Measurements from ENCODE around the gene LYPD3.
A peak's percentile ranks its signal among the peaks of the same experiment; 100 is the strongest.

The LYPD3 gene

DNA sequence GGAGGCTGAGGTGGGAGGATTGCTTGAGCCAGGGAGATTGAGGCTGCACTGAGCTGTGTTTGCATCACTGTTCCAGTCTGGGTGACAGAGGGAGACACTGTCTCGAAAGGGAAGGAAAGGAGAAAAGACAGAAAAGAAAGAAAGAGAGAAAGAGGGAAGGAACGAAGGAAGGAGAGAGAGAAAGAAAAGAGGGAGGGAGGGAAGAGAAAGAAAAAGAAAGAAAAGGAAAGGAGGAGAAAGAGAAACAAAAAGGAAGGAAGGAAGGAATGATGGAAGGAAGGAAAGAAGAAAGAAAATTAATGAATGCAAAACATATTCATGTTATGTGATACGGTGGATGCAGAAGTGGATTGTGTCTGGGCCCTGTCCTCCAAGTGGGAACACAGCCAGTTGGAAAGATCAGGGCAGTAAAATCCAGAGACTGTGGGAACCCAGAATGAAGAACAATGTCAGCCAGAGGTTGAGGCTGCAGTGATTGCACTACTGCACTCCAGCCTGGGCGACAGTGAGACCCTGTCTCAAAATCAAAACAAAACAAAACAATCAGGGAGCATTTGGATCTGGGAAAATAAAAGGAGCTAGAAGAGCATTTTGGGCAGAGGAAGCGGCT lies 32.9 kb upstream of the LYPD3 start:
- Histone ChIP-seq H3K9me3 (ENCODE audit: control extremely low read depth in 1 of 5, control insufficient read depth in 4 of 5, insufficient read depth in 2 of 5, low read depth in 1 of 5, low read length in 4 of 5) (no peaks in the 10 kb centered on the region), H3K36me3 (ENCODE audit: control insufficient read depth in 4 of 4, insufficient read depth in 4 of 4, low read length in 3 of 4) (peaks cover 0 to 37% (median 11%) of the 10 kb centered on the region in 4 experiments), H3K27me3 (replicated peaks in 2 of 5; ENCODE audit: control insufficient read depth in 4 of 5, insufficient read depth in 5 of 5, low read length in 4 of 5) (no peaks in the 10 kb centered on the region), H3K4me1 (ENCODE audit: control extremely low read depth in 1 of 4, control insufficient read depth in 4 of 4, insufficient read depth in 4 of 4, low read length in 3 of 4) (peaks cover 0 to 8% (median 5%) of the 10 kb centered on the region in 4 experiments), H3K4me3 (ENCODE audit: control insufficient read depth in 1 of 7, extremely low read depth in 1 of 7, insufficient read depth in 4 of 7, low read depth in 2 of 7, low read length in 6 of 7) (no peak overlapping the region), H3K27ac (ENCODE audit: insufficient read depth in 1 of 2, low read depth in 1 of 2, low read length in 2 of 2, poor library complexity in 1 of 2, severe bottlenecking in 2 of 2) (no peak overlapping the region)
- CTCF ChIA-PET: interaction anchor here (0.7 to 1.6 kb wide), 4 partner anchors 9 to 52 kb away, joined by 3 to 4 read pairs (median 4); no protein-coding TSS in a partner anchor
- WGBS (ENCODE audit: insufficient coverage): 95% methylated on average over 4 of the region's 5 CpGs
- no peak for DNase-seq
- POLR2A ChIA-PET: no interaction called here

DNA sequence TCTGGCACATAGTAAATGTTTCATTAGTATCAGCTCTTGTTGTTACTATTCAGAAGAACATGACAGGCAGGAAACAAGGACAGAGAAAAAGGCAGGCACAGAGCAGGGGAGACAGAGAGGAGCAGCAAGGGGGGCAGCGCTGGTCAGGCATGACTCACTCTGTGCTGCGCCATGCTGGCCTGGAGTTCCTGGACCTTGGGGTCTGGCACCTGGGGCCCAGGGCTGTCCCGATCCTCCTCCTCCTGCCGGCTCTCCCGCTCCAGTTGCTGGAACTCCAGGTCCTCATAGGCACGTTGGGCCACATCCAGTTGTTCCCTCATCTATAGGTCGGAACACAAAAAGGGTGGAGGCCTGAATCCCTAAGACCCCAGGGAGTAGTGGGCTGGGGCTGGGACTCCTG lies 31.6 kb upstream of the LYPD3 start:
- Histone ChIP-seq H3K4me1 (ENCODE audit: control extremely low read depth in 1 of 4, control insufficient read depth in 4 of 4, insufficient read depth in 4 of 4, low read length in 3 of 4) (no peaks in the 10 kb centered on the region), H3K36me3 (ENCODE audit: control insufficient read depth in 4 of 4, insufficient read depth in 4 of 4, low read length in 3 of 4) (peaks cover 0 to 38% (median 11%) of the 10 kb centered on the region in 4 experiments), H3K27me3 (replicated peaks in 2 of 5; ENCODE audit: control insufficient read depth in 4 of 5, insufficient read depth in 5 of 5, low read length in 4 of 5) (no peaks in the 10 kb centered on the region), H3K4me3 (ENCODE audit: control insufficient read depth in 1 of 7, extremely low read depth in 1 of 7, insufficient read depth in 4 of 7, low read depth in 2 of 7, low read length in 6 of 7) (no peak overlapping the region), H3K27ac (ENCODE audit: insufficient read depth in 1 of 2, low read depth in 1 of 2, low read length in 2 of 2, poor library complexity in 1 of 2, severe bottlenecking in 2 of 2) (no peak overlapping the region), H3K9me3 (ENCODE audit: control extremely low read depth in 1 of 5, control insufficient read depth in 4 of 5, insufficient read depth in 2 of 5, low read depth in 1 of 5, low read length in 4 of 5) (no peaks in the 10 kb centered on the region)
- WGBS (ENCODE audit: insufficient coverage): 95% methylated on average over 7 of the region's 7 CpGs
- no peak for DNase-seq
- POLR2A ChIA-PET: no interaction called here
- CTCF ChIA-PET: interaction anchor here (0.6 to 1.9 kb wide), 3 partner anchors 34 to 1057 kb away, joined by 3 to 4 read pairs (median 3); no protein-coding TSS in a partner anchor

DNA sequence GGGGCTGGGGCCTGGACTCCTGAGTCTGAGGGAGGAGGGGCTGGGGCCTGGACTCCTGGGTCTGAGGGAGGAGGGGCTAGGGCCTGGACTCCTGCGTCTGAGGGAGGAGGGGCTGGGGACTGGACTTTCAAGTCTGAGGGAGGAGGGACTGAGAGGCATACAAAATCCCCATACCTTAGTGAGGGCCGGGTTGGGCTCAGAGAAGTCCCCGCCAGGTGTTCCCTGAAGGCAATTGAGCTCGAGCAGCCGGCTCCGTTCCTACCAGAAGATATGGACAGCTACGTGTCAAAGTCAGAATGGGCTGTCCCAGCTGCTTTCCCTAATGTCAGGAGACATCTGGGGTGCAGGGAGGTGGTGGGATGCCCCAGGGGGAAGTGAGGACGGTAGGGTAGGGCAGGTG lies 29.7 kb upstream of the LYPD3 start:
- no peak for DNase-seq
- no peaks in the 10 kb centered on the region for H3K4me1 ChIP-seq (ENCODE audit: control extremely low read depth in 1 of 4, control insufficient read depth in 4 of 4, insufficient read depth in 4 of 4, low read length in 3 of 4)
- H3K4me3 ChIP-seq (ENCODE audit: control insufficient read depth in 1 of 7, extremely low read depth in 1 of 7, insufficient read depth in 4 of 7, low read depth in 2 of 7, low read length in 6 of 7): no peak overlapping the region
- WGBS (ENCODE audit: insufficient coverage): 96% methylated on average over 6 of the region's 8 CpGs
- no peaks in the 10 kb centered on the region for H3K27me3 ChIP-seq (replicated peaks in 2 of 5; ENCODE audit: control insufficient read depth in 4 of 5, insufficient read depth in 5 of 5, low read length in 4 of 5)
- ChIA-PET POLR2A (no interaction called here), CTCF (interaction anchor here (0.7 to 1.4 kb wide), 4 partner anchors 15 to 60 kb away, joined by 3 to 4 read pairs (median 3); no protein-coding TSS in a partner anchor)
- H3K9me3 ChIP-seq (ENCODE audit: control extremely low read depth in 1 of 5, control insufficient read depth in 4 of 5, insufficient read depth in 2 of 5, low read depth in 1 of 5, low read length in 4 of 5): no peaks in the 10 kb centered on the region
- H3K27ac ChIP-seq (ENCODE audit: insufficient read depth in 1 of 2, low read depth in 1 of 2, low read length in 2 of 2, poor library complexity in 1 of 2, severe bottlenecking in 2 of 2): no peak overlapping the region
- peaks cover 0 to 35% (median 10%) of the 10 kb centered on the region in 4 experiments for H3K36me3 ChIP-seq (ENCODE audit: control insufficient read depth in 4 of 4, insufficient read depth in 4 of 4, low read length in 3 of 4)

DNA sequence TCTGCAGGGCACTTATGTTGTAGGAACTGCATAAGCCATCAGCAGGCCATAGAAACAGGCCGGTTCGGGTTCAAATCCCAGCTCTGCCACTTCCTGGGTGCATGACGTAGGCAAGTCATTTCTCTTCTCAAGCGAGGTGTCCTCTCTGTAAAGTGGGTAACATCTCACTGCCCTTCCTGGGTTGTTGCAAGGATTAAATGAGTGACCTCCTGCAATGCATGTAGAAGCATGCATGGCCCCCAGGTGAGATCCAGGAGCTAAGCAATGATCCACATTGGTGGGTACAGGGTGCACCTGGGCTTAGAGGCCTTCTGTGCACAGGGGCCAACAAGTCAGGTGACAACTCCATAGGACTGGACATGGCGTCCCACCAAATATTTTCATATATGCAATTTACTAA lies 25.4 kb upstream of the LYPD3 start:
- CTCF ChIA-PET: interaction anchor here (2.9 kb wide), 1 partner anchor 44 kb away, joined by 12 read pairs; no protein-coding TSS in a partner anchor
- Histone ChIP-seq H3K4me1 (ENCODE audit: control extremely low read depth in 1 of 4, control insufficient read depth in 4 of 4, insufficient read depth in 4 of 4, low read length in 3 of 4) (peaks cover 5 to 32% (median 26%) of the 10 kb centered on the region in 4 experiments), H3K27ac (ENCODE audit: insufficient read depth in 1 of 2, low read depth in 1 of 2, low read length in 2 of 2, poor library complexity in 1 of 2, severe bottlenecking in 2 of 2) (no peak overlapping the region), H3K36me3 (ENCODE audit: control insufficient read depth in 4 of 4, insufficient read depth in 4 of 4, low read length in 3 of 4) (peaks cover 0 to 16% (median 3%) of the 10 kb centered on the region in 4 experiments), H3K4me3 (ENCODE audit: control insufficient read depth in 1 of 7, extremely low read depth in 1 of 7, insufficient read depth in 4 of 7, low read depth in 2 of 7, low read length in 6 of 7) (no peak overlapping the region), H3K9me3 (ENCODE audit: control extremely low read depth in 1 of 5, control insufficient read depth in 4 of 5, insufficient read depth in 2 of 5, low read depth in 1 of 5, low read length in 4 of 5) (no peaks in the 10 kb centered on the region), H3K27me3 (replicated peaks in 2 of 5; ENCODE audit: control insufficient read depth in 4 of 5, insufficient read depth in 5 of 5, low read length in 4 of 5) (no peaks in the 10 kb centered on the region)
- POLR2A ChIA-PET: no interaction called here
- WGBS (ENCODE audit: insufficient coverage): 100% methylated on average over 4 of the region's 5 CpGs
- no peak for DNase-seq

DNA sequence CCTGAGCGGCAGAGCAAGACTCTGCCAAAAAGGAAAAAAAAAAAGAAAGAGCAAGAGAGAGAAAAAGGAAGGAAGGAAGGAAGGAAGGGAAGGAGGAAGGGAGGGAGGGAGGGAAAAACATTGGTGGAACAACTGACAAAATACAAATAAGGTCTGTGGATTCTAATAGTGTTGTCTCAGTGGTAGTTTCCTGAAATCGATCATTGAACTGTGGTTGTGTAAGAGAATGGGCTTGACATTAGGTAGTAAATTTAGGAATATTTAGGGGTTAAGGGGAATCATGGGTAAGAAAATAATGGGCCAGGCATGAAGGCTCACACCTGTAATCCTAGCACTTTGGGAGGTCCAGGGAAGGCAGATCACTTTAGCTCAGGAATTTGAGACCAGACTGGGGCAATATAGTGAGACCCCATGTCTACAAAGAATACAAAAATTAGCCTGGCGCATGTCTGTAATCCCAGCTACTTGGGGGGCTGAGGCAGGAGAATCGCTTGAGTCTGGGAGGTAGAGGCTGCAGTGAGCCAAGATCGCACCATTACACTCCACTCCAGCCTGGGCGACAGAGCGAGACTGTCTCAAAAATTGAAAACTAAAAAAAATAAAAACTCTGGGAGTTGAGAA lies 24.7 kb upstream of the LYPD3 start:
- POLR2A ChIA-PET: no interaction called here

DNA sequence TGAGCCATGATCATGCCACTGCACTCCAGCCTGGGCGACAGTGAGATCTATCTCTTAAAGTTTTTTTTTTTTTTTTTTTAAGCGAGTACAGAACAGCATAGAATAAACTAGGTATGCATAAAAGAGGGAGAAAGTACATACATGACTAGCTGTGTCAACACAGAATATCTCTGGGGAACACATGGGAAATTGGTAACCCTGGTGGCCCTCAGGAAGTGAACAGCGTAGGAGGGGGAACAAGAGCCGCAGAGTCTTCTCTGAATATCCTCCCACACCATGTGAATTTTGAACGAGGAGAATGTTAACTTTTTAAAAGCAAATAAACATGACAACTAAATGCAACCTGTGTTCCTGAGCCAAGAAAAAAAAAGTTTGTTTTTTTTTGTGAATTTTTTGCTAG lies 23.9 kb upstream of the LYPD3 start:
- peak in 2 of 3 donors; percentile 59 to 76 for DNase-seq
- H3K27me3 ChIP-seq (replicated peaks in 2 of 5; ENCODE audit: control insufficient read depth in 4 of 5, insufficient read depth in 5 of 5, low read length in 4 of 5): no peaks in the 10 kb centered on the region
- no peak overlapping the region for H3K27ac ChIP-seq (ENCODE audit: insufficient read depth in 1 of 2, low read depth in 1 of 2, low read length in 2 of 2, poor library complexity in 1 of 2, severe bottlenecking in 2 of 2)
- no peak overlapping the region for H3K4me3 ChIP-seq (ENCODE audit: control insufficient read depth in 1 of 7, extremely low read depth in 1 of 7, insufficient read depth in 4 of 7, low read depth in 2 of 7, low read length in 6 of 7)
- WGBS (ENCODE audit: insufficient coverage): no CpG with 5 or more reads among the region's 5 CpGs
- ChIA-PET POLR2A (no interaction called here), CTCF (interaction anchor here (0.9 to 2.9 kb wide), 4 partner anchors 9 to 42 kb away, joined by 3 to 12 read pairs (median 8); no protein-coding TSS in a partner anchor)
- no peaks in the 10 kb centered on the region for H3K9me3 ChIP-seq (ENCODE audit: control extremely low read depth in 1 of 5, control insufficient read depth in 4 of 5, insufficient read depth in 2 of 5, low read depth in 1 of 5, low read length in 4 of 5)
- peaks cover 5 to 32% (median 26%) of the 10 kb centered on the region in 4 experiments for H3K4me1 ChIP-seq (ENCODE audit: control extremely low read depth in 1 of 4, control insufficient read depth in 4 of 4, insufficient read depth in 4 of 4, low read length in 3 of 4)
- peaks cover 0 to 7% (median 0%) of the 10 kb centered on the region in 4 experiments for H3K36me3 ChIP-seq (ENCODE audit: control insufficient read depth in 4 of 4, insufficient read depth in 4 of 4, low read length in 3 of 4)

More for the DNA sequence above, 24.7 kb upstream of the LYPD3 start:
- Histone ChIP-seq H3K4me1 (ENCODE audit: control extremely low read depth in 1 of 4, control insufficient read depth in 4 of 4, insufficient read depth in 4 of 4, low read length in 3 of 4) (peaks cover 5 to 32% (median 26%) of the 10 kb centered on the region in 4 experiments), H3K27ac (ENCODE audit: insufficient read depth in 1 of 2, low read depth in 1 of 2, low read length in 2 of 2, poor library complexity in 1 of 2, severe bottlenecking in 2 of 2) (no peak overlapping the region), H3K36me3 (ENCODE audit: control insufficient read depth in 4 of 4, insufficient read depth in 4 of 4, low read length in 3 of 4) (peaks cover 0 to 14% (median 0%) of the 10 kb centered on the region in 4 experiments), H3K27me3 (replicated peaks in 2 of 5; ENCODE audit: control insufficient read depth in 4 of 5, insufficient read depth in 5 of 5, low read length in 4 of 5) (no peaks in the 10 kb centered on the region), H3K4me3 (ENCODE audit: control insufficient read depth in 1 of 7, extremely low read depth in 1 of 7, insufficient read depth in 4 of 7, low read depth in 2 of 7, low read length in 6 of 7) (no peak overlapping the region), H3K9me3 (ENCODE audit: control extremely low read depth in 1 of 5, control insufficient read depth in 4 of 5, insufficient read depth in 2 of 5, low read depth in 1 of 5, low read length in 4 of 5) (no peaks in the 10 kb centered on the region)
- CTCF ChIA-PET: interaction anchor here (1.1 to 2.9 kb wide), 2 partner anchors 9 to 43 kb away, joined by 3 to 12 read pairs; no protein-coding TSS in a partner anchor
- WGBS (ENCODE audit: insufficient coverage): 100% methylated on average over 1 of the region's 7 CpGs
- DNase-seq: no peak

DNA sequence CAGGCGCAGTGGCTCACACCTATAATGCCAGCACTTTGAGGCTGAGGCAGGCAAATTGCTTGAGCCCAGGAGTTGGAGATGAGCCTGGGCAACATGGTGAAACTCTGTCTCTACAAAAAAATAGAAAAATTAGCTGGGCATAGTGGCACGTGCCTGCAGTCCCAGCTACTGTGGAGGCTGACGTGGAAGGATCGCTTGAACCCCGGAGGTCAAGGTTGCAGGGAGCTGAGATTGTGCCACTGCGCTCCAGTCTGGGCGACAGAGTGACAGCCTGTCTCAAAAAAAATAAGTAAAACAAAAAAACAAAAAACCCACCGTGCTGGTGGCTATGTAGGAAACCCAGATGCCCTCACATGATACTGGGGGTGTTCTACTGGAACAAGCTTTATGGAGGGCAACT lies 22.8 kb upstream of the LYPD3 start:
- WGBS (ENCODE audit: insufficient coverage): 91% methylated on average over 4 of the region's 8 CpGs
- POLR2A ChIA-PET: no interaction called here

More for the DNA sequence above, 22.8 kb upstream of the LYPD3 start:
- peaks cover 0 to 3% (median 0%) of the 10 kb centered on the region in 4 experiments for H3K36me3 ChIP-seq (ENCODE audit: control insufficient read depth in 4 of 4, insufficient read depth in 4 of 4, low read length in 3 of 4)
- CTCF ChIA-PET: interaction anchor here (0.9 to 2.9 kb wide), 3 partner anchors 16 to 41 kb away, joined by 3 to 10 read pairs (median 6); no protein-coding TSS in a partner anchor
- H3K4me3 ChIP-seq (ENCODE audit: control insufficient read depth in 1 of 7, extremely low read depth in 1 of 7, insufficient read depth in 4 of 7, low read depth in 2 of 7, low read length in 6 of 7): no peak overlapping the region
- H3K27me3 ChIP-seq (replicated peaks in 2 of 5; ENCODE audit: control insufficient read depth in 4 of 5, insufficient read depth in 5 of 5, low read length in 4 of 5): no peaks in the 10 kb centered on the region
- DNase-seq: no peak
- no peaks in the 10 kb centered on the region for H3K9me3 ChIP-seq (ENCODE audit: control extremely low read depth in 1 of 5, control insufficient read depth in 4 of 5, insufficient read depth in 2 of 5, low read depth in 1 of 5, low read length in 4 of 5)
- H3K4me1 ChIP-seq (ENCODE audit: control extremely low read depth in 1 of 4, control insufficient read depth in 4 of 4, insufficient read depth in 4 of 4, low read length in 3 of 4): peaks cover 5 to 32% (median 26%) of the 10 kb centered on the region in 4 experiments
- no peak overlapping the region for H3K27ac ChIP-seq (ENCODE audit: insufficient read depth in 1 of 2, low read depth in 1 of 2, low read length in 2 of 2, poor library complexity in 1 of 2, severe bottlenecking in 2 of 2)
